Left lobe of liver (tissue), 2 donors: ENCODE results near the gene EMID1. TPM values are rescaled to one million over a fixed set of nuclear protein-coding genes. Genes with fewer than 3 reads are reported as not detected.

Experiments
- ATAC-seq: fragments of 200-7000 bp; cut with Tn5 transposase; one replicate; pipeline ENCODE4 v1.9.1; 2020; ENCODE audit warnings: mild to moderate bottlenecking, moderate library complexity
- DNase-seq: peaks from one replicate; pipeline ENCODE4 v3.0.0-alpha.2; 2020; ENCODE audit warnings: low spot score
- total RNA-seq: library from RNA; stranded (reverse); gene quantifications from one replicate; pipeline ENCODE4 v1.2.1, GENCODE V29; 2021
- donor health status: DM: no; HTN: no; CAD: no; lungs with moderate emphysema.
- donor health status: DM: no; HTN: yes; CAD: no.

EMID1 gene
- 1.3 TPM for total RNA-seq

DNA sequence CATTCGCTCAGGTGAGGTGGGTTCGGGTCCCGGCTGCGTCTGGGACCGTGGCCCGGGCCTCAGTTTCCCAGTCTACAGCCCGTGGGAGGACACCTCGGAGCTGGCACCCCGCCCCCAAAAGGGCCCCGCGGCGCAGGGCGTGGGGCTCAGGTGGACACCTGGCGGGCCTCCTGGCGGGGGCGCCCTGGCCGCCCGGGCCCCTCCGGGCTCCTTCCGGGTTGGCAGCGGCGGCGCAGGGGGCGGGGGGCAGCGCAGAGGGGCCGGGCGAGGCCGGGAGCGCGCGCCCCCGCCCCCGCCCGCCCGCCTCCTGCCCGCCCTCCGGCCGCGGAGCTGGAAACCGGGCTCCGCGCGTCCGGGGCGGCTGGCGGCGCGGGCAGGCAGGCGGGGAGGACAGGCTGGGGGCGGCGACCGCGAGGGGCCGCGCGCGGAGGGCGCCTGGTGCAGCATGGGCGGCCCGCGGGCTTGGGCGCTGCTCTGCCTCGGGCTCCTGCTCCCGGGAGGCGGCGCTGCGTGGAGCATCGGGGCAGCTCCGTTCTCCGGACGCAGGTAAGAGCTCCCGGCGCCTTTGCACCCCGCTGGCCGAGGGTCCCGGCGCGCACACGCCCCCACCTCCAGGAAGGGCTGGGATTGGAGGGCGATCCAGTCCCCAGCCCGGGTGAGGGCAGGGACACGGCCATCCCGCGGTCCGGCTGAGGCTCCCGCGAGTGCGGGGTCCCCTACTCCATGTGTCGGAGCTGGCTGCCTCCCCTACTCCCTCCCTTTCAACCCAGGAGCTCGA lies at the start of gene EMID1:
EMID1 (plus strand) TSS at position 303 of the 778 bp plus-strand sequence; CDS start at position 446, 143 bp downstream.
- DNase-seq (no peak), ATAC-seq (peak; percentile 67)

DNA sequence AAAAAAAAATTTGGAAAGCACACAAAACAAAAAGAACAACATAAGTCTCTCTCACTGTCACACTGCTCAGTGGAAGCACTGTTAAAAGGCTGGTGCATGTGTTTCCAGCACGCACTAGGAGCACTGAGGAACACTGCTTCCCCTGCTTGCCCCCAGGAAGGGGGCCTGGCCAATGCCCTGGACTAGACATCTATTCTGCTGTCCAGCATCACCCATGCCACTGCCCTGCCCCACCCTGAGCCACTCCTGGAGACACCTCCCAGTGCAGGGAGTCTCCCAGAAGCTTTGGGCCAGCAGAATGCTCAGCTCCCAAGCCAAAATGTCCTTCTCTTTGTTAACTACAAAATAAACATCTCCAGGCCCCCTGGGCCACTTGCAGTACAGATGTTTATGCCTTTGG lies 49.7 kb upstream of the EMID1 start:
- ATAC-seq (no peak), DNase-seq (peak; percentile 35)

DNA sequence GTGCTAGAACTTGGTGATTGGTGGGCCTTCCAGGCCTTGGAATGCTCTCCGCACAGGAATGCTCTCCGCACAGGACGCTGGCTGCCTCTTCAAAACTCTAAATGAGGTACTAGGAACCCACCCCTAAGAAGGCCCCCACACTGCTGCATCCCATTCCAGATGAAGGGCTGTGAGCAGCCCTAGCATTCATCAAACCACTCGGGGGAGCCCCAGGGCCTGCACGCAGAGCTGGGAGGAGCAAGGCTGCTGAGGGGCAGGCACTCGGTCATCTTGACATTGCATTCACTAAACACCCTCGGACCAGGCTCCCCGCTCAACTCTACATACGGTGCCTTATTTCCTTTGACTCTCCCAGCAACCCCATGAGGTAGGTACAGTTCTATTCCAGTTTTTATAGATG lies 49.2 kb upstream of the EMID1 start:
- ATAC-seq = no peak
- peak; percentile 19 for DNase-seq

DNA sequence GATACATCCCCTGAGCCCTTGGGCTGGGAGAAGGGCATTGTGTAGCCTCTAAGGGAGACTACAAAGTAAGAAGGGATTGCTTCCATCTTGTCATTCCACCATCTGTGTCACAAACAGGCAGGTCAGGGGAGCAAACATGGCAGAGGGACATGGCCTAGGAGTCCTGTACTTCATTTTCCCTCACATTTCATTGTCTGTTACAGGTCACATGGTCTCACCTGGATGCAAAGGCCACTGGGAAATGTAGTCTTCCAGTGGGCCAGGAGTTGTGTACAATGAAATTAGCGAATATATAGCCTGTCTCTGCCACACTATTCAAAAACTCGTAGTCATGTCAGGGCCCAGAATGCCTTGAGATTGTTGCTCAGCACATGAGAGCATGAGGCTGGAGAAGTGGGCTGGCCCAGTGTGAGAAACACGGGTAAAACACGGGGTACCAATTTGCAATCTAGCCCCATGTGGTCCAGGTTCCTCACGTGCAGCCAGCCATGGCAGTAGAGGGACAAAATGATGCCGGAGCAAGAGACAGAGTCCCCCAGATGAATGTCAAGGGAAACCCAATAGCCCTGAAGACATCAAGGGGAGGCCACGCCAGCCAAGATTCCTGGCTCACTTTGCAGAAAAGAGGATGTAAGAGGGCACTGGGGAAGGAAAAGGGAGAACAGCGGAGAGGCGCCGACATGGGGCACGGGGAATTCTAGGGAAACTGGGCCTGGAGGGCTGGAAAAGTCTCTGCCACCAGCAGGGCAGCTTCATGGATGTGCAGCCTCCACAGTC lies 47.7 kb upstream of the EMID1 start:
- no peak for DNase-seq

DNA sequence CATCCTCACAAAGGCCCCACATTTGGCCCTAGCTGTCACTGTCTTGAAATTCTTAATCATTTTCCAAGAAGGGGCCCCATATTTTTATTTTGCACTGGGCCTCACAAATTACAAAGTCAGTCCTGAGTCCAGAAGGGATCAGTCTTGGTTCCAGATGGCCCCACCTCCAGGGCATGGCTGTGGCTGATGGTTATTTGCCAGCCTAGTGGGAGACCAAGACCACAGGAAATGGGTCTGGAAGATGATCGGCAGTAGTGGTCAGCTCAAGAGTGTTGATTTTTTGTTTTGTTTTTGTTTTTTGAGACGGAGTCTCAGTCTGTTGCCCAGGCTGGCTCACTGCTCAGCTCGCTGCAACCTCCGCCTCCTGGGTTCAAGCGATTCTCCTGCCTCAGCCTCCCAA lies 47.1 kb upstream of the EMID1 start:
- ATAC-seq = no peak

More for the DNA sequence above, 47.7 kb upstream of the EMID1 start:
- ATAC-seq = no peak

DNA sequence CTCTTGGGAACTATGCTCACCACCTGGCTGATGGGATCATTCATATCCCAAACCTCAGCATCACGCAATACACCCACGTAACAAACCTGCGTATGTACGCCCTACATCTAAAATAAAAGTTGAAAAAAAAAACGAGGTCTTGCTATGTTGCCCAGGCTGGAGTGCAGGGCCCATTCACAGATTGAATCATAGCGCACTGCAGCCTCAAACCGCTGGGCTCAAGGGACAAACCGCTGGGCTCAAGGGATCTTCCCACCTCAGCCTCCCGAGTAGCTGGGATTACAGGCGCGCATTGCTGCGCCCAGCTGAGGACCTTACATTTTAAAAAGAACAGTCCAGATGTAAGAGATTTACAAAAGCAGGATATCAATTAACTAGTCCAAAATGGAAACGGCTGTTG lies 41.9 kb upstream of the EMID1 start:
- DNase-seq (no peak), ATAC-seq (no peak)

More for the DNA sequence above, 47.1 kb upstream of the EMID1 start:
- DNase-seq = no peak

DNA sequence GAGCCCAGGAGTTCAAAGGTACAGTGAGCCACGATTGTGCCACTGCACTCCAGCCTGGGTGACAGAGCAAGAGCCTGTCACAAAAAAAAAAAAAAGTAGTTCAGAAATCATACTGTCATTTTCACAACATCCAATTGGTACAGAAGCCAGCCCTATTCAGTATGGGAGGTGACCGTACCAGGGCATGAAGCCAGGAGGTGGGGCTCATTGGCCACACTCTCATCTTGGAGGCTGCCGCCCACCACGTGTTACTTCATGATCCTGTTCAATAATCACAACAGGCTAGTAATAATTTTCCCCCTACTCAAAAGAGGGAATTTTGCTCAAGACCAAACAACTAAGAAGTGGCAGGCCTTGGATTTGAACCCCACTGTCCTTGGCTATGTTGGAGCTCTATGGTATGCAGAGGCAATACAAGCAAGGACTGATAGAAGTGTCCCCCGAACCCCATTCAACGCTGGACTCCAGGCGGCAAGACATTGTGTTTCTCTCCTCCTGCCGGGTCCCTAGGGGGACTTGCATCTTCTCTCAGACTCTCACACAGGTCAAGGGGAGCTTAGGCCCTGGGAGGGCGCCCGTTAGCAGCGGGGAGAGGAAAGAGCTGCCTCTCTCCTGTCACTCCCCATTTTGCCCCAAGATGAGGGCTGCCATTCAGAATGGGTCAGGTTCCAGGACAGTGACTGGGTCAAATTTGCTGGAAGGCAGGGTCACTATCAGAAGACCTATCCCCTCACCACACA lies 40.2 kb upstream of the EMID1 start:
- DNase-seq (no peak), ATAC-seq (no peak)

DNA sequence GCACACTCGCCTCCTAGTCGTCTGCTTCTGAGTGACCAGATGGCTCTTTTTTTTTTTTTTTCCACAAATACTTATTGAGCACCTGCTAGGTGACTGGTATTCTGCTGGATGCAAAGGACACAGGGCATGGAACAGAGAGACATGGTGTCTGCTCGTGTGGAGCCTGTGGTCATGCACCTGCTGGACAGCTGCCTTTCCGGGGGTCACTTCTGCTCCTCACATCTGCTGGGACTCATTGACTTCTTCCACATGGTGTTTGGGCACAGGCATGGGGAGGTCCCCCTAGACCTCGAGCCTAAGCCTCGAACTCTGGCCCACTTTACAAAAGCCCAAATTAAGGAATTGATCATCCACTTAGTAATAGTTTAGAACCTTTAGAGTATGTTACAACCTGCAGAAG lies 39.5 kb upstream of the EMID1 start:
- ATAC-seq = no peak
- DNase-seq = no peak

DNA sequence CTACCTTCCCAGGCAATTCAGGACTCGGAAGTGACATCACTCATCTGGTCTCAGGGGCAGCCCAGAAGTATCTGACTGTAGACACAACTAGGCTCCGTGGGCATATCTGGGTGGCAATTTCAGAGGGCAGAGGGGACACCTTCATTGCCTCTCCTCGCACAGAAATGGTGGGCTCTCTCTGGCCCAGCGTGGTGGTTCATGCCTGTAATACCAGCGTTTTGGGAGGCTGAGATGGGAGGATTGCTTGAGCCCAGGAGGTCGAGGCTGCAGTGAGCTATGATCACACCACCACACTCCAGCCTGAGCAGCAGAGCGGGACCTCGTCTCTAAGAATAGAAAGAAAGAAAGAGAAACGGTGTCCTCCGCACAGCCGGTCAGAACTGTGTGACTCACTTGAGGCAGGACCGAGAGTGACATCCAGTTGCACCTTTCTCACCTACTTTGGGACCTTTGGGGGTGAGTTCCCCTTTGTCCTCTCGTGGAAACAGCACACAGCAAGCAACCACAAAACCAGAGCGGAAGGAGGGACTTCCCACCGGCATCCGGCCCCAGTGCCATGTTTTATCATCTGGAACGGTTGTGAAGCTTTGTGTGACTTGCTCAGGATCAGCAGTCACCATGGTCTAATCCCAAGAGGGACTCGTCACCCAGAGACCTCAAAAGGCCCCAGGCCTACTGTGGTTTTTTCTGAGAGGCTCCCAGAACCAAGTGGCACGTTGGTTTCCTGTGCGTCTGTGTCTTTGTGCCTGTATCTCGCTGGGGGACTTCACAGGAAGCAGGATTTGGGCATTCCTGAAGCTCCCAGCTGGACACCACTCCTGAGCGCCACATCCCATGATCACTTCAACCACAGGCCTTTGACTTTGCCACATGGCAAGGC lies 38.4 kb upstream of the EMID1 start:
- no peak for DNase-seq
- no peak for ATAC-seq

DNA sequence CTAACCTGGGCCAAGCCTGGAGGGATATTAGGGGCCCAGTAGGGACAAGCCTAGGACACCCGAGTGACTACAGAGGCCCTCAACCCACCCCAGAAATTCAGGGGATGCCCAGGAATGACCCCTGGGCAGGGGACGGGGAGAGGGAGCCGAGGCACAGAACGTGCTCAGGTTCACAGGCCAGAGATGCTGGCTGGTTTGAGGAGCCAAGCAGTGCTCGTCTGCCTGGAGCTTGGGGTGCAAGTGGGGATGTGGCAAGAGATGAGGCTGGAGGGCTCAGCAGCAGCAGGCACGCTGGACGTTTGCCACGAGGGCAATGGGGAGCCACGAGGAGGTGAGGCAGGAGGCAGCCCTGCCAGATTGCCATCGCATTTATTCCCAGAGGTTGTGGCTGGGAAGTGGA lies 34.0 kb upstream of the EMID1 start:
- DNase-seq = no peak

DNA sequence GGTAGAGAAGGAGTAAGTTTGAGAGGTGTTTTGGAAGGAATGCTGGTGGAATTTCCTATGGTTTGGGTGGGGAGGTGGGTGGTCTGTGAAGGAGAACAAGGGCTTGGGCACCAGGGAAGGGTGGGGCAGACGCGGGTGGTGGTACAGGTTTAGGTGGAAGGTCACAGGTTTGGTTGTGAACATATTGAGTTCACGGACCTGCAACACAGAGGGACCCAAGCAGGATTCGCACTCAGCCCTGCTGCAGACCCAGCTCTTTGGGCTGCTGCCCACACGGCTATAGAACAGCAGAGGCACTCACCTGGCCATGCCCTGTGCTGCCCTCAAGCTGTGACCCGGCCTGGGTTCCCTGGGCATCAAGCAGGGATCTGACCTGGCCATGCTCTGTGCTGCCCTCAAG lies 33.5 kb upstream of the EMID1 start:
- no peak for DNase-seq
- ATAC-seq = no peak

More for the DNA sequence above, 34.0 kb upstream of the EMID1 start:
- ATAC-seq = no peak

DNA sequence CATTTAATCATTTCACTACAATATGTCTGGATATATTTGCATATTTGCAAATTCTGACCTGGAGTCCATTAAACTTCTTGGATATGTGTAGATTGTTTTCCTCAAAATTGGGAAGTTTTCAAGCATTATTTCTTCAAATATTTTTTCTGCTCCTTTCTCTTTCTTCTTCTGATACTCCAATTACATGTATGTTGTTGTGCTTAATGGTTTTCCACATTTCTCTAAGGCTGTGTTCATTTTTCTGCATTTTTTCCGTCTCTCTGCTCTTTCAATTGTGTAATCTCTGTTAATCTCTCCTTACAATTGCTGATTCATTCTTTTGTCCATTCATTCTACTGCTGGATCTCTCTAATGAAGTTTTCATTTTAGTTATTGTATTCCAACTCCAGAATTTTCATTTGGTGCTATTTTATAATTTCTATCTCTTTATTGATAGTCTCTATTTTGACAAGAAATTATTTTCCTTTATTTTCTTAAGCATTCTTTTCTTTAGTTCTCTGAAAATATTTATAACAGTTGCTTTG lies 30.3 kb upstream of the EMID1 start:
- ATAC-seq (no peak), DNase-seq (no peak)

DNA sequence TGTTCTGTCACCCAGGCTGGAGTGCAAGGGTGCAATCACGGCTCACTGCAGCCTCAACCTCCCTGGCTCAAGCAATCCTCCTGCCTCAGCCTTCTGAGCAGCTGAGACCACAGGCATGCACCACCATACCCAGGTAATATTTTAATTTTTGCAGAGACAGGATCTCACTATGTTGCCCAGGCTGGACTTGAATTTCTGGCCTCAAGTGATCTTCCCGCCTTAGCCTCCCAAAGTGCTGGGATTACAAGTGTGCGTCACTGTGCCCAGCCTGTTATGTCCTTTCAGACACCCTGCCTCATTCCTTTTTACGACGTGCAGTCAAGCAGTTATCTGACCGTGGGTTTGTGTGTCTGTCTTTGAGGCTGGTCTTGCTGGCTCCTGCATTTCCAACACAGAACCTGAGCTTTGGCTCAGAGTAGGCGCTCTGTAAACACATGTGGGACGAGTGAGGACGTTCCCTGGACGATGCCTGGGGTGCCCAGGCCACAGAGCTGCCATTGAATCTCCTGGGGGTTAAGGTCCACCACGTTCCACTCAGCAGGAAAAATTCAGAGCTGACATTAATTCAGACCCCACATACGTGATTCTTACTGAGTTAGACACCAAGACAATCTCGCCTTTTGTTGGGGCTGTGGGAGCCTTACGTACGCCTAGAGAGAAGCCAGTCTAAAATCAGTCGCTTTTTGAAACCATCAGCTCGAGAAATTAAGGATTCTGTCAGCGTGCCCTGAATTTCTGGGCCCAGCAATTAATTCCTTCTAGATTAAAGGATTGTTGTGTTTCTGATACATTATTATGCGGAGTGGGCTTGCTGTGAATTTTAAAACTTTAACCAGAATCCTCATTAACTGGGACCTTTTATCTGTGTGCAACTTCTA lies 21.5 kb upstream of the EMID1 start:
- ATAC-seq = no peak
- DNase-seq = no peak

DNA sequence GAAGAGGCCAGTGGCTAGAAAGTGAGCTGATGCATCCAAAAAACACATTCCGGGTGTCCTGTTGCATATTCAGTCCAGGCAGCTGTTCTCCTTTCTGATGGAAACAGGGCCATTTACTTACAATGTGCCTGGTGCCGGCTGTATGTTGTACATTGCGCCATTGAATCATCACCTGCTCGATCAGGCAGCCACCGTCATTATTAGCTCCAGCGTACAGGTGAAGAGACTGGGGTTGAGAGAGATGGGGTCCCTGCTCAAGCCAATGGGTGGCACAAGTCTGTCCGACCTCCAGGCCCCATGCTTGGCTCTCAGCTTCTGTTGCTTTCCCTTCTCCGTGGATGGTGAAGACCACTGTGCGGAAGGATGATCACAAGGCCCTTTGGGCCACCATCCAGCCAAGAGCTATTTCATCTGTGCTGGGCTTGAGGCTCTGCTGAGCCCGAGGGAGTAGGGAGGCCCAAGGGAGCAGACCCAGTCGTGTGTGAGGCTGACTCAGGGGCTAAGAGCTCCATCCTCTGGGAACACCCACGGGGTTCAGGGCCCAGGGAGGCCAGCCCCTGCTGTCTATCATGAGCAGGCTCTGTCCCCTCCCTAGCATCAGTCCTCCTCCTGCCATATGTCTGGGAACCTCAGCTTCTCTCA lies 20.7 kb upstream of the EMID1 start:
- ATAC-seq = no peak
- DNase-seq = no peak

DNA sequence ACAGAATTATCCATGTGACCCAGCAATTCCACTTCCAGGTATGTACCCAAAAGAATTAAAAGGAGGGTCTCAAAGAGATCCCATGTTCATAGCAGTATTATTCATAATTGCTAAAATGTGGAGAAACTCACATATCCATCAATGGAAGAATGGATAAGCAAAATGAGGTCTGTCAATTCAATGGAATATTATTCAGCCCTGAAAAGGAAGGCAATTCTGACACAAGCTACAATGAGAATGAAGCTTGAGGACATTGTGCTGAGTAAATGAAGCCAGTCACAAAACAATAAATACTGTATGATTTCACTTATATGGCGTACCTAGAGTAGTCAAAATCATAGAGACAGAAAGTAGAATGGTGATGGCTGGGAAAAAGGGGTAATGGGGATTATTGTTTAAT lies 19.4 kb upstream of the EMID1 start:
- ATAC-seq (no peak), DNase-seq (no peak)

DNA sequence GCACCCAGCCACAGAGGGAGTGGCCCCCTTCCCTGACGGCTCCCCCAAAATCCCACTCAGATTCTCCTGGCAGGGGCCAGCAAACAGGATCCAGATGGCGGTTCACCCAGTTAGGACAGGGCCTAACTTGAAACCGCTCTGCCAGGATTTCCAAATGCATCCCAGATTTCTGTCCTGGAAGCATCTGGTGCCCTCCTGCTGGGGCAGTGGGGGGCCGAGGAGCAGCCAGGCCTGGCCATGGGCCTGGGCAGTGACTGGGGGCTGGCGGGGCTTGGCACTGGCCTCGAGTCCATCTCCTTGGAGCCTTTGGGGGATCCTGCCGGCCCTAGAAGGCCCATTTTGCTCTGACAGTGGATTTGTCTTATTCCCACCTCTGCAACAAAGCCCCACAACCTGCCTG lies 17.9 kb upstream of the EMID1 start:
- no peak for DNase-seq
- ATAC-seq = no peak

DNA sequence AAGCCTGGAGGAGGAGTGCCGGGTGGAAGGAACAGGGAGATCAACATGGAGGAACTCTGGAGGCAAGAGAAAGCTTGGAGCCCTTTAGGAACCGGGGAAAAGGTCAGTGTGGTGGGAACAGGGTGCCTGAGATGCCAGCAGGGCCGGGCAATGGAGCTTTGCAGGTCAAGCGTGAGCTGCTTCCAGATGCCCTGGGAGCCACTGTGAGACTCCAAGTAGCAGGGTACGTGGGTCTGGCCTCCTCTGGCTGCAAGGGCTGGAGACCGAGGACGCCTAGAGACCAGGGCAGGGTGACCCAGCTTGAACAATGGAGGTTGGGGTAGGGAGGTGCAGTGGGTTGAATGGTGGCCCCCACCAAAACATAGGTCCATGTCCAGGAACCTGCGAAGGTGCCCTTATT lies 15.6 kb upstream of the EMID1 start:
- no peak for ATAC-seq
- no peak for DNase-seq

DNA sequence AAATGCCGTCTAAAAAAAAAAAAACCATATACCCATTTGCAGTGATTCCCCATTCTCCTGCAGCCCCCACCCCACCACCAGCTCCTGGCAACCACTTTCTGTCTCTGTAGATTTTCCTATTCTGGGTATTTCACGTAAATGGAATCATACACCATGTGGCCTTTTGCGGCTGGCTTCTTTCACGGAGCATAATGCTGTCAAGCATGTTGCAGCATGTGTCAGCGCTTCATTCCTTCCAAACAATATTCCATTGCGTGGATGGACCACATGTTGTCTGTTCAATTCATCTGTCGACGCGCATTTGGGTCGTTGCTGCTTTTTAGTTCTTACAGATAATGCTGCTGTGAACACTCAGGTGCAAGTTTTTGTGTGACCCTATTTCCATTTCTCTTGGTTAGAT lies 14.8 kb upstream of the EMID1 start:
- DNase-seq (no peak), ATAC-seq (no peak)

DNA sequence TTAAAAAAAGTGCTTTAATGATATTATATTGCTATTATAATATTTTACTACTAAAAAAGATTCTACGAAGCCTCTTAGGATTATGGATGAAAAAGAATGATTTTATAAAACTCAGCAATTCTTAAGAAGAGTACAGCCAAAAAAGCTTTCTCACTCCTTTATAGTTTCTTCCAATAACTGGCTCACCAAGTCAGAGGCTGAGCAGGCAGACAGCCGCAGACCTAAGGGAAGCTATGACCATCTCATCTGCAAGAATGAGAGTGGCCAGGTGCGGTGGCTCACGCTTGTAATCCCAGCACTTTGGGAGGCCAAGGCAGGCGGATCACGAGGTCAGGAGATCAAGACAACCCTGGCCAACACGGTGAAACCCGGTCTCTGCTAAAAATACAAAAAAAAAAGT lies 12.7 kb upstream of the EMID1 start:
- ATAC-seq (no peak), DNase-seq (no peak)
